Lower lobe of right lung (tissue), 2 donors: Measurements from ENCODE around the gene AGMAT. TPM values are rescaled to one million over a fixed set of nuclear protein-coding genes. Genes with fewer than 3 reads are reported as not detected.

Source experiments
- ATAC-seq, 2 donors: fragments of 200-7000 bp; cut with Tn5 transposase; one replicate each; pipeline ENCODE4 v1.9.1; 2020 to 2022; ENCODE audit warnings: mild to moderate bottlenecking in 2 of 2, moderate library complexity in 2 of 2
- DNase-seq: peaks from one replicate; pipeline ENCODE4 v3.0.0-alpha.2; 2020
- H3K27ac ChIP-seq: fragments of 200-600 bp; one replicate; pipeline ENCODE4 v1.8.0; 2022
- H3K27me3 ChIP-seq: fragments of 200-600 bp; one replicate; pipeline ENCODE4 v1.8.0; 2022; ENCODE audit warnings: low read depth
- H3K36me3 ChIP-seq: fragments of 200-600 bp; one replicate; pipeline ENCODE4 v1.8.0; 2022; ENCODE audit warnings: mild to moderate bottlenecking
- H3K4me1 ChIP-seq: fragments of 200-600 bp; one replicate; pipeline ENCODE4 v1.8.0; 2022
- H3K4me3 ChIP-seq: fragments of 200-600 bp; one replicate; pipeline ENCODE4 v1.8.0; 2022; ENCODE audit warnings: mild to moderate bottlenecking
- H3K9me3 ChIP-seq: fragments of 200-600 bp; one replicate; pipeline ENCODE4 v1.8.0; 2022
- CTCF ChIP-seq: fragments of 200-600 bp; IDR thresholded peaks from one replicate; pipeline ENCODE4 v1.8.0; 2022; ENCODE audit warnings: antibody characterized with exemption, mild to moderate bottlenecking
- intact Hi-C: fragments of 100-400 bp; cut with DNase I; formaldehyde crosslinking; loops from one replicate; pipeline ENCODE4 v1.11.0; 2022
- total RNA-seq: library from RNA; stranded (reverse); fragmentation: NEBNext Ultra II Directional; extraction: Animal tissue kit (Norgen Biotek cat#: 25700); gene quantifications from one replicate; pipeline ENCODE4 v1.2.1, GENCODE V29; 2021
- donor health status: DM: no; HTN: yes; CAD: no; lungs with severe emphysema.

AGMAT gene
- total RNA-seq, 1 donor from 2014 or later = not detected

GRCh38 chr1:15550573-15550972 lies 34.3 kb downstream of the AGMAT start:
- Histone ChIP-seq H3K9me3 (no peaks in the 10 kb centered on the region), H3K4me1 (no peaks in the 10 kb centered on the region), H3K27me3 (no peaks in the 10 kb centered on the region), H3K36me3 (peaks cover 56% of the 10 kb centered on the region), H3K27ac (no peak overlapping the region), H3K4me3 (no peak overlapping the region)
- DNase-seq (no peak), ATAC-seq (no peak)
- intact Hi-C loops = no loop called here
- TF ChIP-seq CTCF = no peak

- Histone ChIP-seq H3K4me3 (no peak overlapping the region), H3K9me3 (no peaks in the 10 kb centered on the region), H3K27me3 (no peaks in the 10 kb centered on the region), H3K4me1 (no peaks in the 10 kb centered on the region), H3K36me3 (peaks cover 86% of the 10 kb centered on the region), H3K27ac (no peak overlapping the region)
- no peak for TF ChIP-seq CTCF
- intact Hi-C loops = no loop called here
- DNase-seq (no peak), ATAC-seq (no peak)
Measured at GRCh38 chr1:15546641-15547040, 38.2 kb downstream of the AGMAT start.

DNA sequence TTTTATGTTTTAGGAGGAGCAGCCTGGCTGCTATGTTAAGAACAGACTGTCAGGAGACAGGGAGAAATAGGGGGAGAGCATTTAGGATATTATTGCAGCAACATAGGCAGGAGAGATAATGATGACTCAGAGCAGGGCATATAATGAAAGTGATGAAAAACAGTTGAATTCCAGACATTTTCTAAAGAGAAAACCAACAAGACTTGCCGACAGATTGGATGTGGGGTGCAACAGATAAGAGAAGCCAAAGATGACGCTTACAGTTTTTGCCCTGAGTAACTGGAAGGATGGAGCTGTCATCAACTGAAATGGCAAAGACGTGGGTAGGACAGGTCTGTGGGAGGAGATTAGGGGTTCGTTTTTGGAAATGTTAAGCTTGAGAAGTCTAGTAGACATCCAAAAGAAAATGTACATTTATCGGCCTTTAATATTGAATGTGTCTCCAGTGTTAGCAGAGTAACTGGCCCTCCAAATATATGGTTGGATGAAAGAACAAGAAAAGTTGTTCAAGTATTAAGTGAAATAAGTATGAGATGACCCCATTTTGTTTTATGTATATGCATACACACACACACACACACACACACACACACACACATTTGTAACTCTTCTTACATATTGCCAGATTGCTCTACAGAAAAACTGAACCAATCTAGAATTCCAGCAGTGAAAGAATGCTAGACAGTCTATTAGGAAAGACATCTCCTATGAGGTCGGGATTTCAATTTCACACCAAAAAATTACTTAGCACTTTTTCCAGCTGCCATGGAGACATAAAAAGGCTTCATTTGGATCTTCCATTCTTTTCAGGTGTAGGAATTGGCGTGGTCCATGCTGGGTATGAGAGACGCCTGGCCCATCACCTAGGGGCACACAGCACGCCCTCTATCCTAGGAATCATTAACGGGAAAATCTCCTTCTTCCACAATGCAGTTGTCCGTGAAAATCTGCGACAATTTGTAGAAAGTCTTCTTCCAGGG lies 41.0 kb downstream of the AGMAT start:
- Histone ChIP-seq H3K4me1 (no peaks in the 10 kb centered on the region), H3K4me3 (no peak overlapping the region), H3K9me3 (no peaks in the 10 kb centered on the region), H3K27me3 (no peaks in the 10 kb centered on the region), H3K27ac (no peak overlapping the region), H3K36me3 (peaks cover 95% of the 10 kb centered on the region)
- no peak for TF ChIP-seq CTCF
- no peak for ATAC-seq
- DNase-seq = no peak
- intact Hi-C loops = no loop called here

DNA sequence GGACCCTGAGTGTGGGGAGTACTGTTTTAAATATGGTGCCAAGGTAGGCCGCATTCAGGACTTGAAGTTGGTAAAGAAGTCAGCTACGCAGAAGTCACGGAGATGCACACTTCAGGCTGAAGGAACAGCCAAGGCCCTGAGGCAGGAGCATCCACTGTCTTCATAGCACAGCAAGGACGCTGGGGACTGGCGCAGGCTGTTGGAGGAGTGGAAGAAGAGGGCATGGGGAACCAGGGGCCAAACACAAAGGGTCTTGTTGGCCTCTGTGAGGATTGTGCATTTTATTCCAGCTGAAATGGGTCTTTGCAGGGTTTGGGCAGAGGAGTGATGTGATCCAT lies 41.6 kb downstream of the AGMAT start:
- H3K27me3 ChIP-seq = no peaks in the 10 kb centered on the region
- H3K9me3 ChIP-seq = no peaks in the 10 kb centered on the region
- no peak for TF ChIP-seq CTCF
- H3K4me3 ChIP-seq = no peak overlapping the region
- DNase-seq (no peak), ATAC-seq (no peak)
- H3K36me3 ChIP-seq = peaks cover 95% of the 10 kb centered on the region
- H3K4me1 ChIP-seq = no peaks in the 10 kb centered on the region
- intact Hi-C loops = no loop called here
- H3K27ac ChIP-seq = no peak overlapping the region

DNA sequence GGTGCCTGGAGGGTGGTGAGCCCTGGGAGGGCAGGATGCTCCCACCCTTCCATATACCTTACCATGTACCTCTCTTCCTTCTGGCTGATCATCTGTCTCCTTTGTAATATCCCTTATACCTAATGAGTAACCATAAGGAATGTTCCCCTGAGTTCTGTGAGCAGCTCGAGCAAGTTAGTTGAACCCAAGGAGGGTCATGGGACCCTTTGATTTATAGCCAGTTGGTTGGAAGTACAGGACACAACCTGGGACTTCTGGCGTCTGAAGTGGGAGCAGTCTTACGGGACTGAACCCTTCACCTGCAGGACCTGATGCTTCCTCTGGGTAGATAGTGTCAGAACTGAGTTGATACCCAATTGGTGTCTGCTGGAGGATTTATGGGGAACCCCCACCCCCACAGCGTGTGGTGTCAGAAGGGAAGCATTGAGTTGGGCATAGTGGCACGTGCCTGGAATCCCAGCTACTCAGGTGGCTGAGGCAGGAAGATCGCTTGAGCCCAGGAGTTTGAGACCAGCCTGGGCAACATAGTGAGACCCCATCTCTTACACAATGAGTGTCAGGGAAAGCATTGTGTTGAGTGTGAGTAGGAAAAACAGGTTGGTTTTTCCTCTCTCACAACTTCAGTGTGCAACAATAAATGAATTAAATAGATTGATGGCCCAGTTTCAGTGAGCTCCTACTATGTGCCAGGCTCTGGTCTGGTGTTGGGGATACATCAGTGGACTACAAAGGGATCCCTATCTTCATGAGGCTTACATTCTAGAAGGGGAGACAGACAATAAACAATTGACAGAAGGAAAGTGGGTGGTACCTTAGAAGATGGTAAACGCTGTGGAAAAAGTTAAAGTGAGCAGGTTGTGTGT lies 42.2 kb downstream of the AGMAT start:
- no peak overlapping the region for H3K27ac ChIP-seq
- no peaks in the 10 kb centered on the region for H3K4me1 ChIP-seq
- no peaks in the 10 kb centered on the region for H3K9me3 ChIP-seq
- DNase-seq (no peak), ATAC-seq (no peak)
- peaks cover 95% of the 10 kb centered on the region for H3K36me3 ChIP-seq
- H3K27me3 ChIP-seq = no peaks in the 10 kb centered on the region
- TF ChIP-seq CTCF = no peak
- no peak overlapping the region for H3K4me3 ChIP-seq
- intact Hi-C loops = no loop called here
